Calu3 (cell line): ENCODE results near the gene DHX16. TPM values are rescaled to one million over a fixed set of nuclear protein-coding genes. Genes with fewer than 3 reads are reported as not detected.

ENCODE experiments used
- BruUV-seq: library from RNA; stranded (reverse); fragments of 400-500 nt; replicated peaks from 2 replicates; lab custom pipeline; 2021; lab: Mats Ljungman, UMichigan
- CTCF ChIA-PET: fragments of 300-600 bp; sonication (Branson Sonifier 250); formaldehyde crosslinking; loops from one replicate; lab custom pipeline; 2022; ENCODE audit warnings: antibody characterized with exemption; lab: Charles Lee
- DNase-seq: peaks from one replicate; pipeline ENCODE4 v3.0.0; 2022
- H3K27ac Mint-ChIP-seq: one replicate; pipeline ENCODE4 v1.8.0; 2022; ENCODE audit warnings: mixed read lengths; ENCODE audit not compliant: unreplicated experiment
- H3K27me3 Mint-ChIP-seq: one replicate; pipeline ENCODE4 v1.8.0; 2022; ENCODE audit warnings: mixed read lengths; ENCODE audit not compliant: unreplicated experiment
- H3K36me3 Mint-ChIP-seq: one replicate; pipeline ENCODE4 v1.8.0; 2022; ENCODE audit warnings: mild to moderate bottlenecking, moderate library complexity, mixed read lengths; ENCODE audit not compliant: insufficient read depth, unreplicated experiment
- H3K4me1 Mint-ChIP-seq: one replicate; pipeline ENCODE4 v1.8.0; 2022; ENCODE audit warnings: mild to moderate bottlenecking, low read depth, mixed read lengths; ENCODE audit not compliant: unreplicated experiment
- H3K4me3 Mint-ChIP-seq: one replicate; pipeline ENCODE4 v1.8.0; 2022; ENCODE audit warnings: mild to moderate bottlenecking, low read depth, moderate library complexity, mixed read lengths; ENCODE audit not compliant: unreplicated experiment
- H3K9me3 Mint-ChIP-seq: one replicate; pipeline ENCODE4 v1.8.0; 2022; ENCODE audit warnings: low read depth, mixed read lengths; ENCODE audit not compliant: unreplicated experiment
- CTCF ChIP-seq: fragments of 200-600 bp; IDR thresholded peaks from one replicate; pipeline ENCODE4 v1.8.0; 2022; ENCODE audit warnings: antibody characterized with exemption; ENCODE audit not compliant: unreplicated experiment
- intact Hi-C: fragments of 100-400 bp; cut with micrococcal nuclease; formaldehyde crosslinking; loops from one replicate; pipeline ENCODE4 v1.10.0; 2022; ENCODE audit not compliant: unreplicated experiment
- total RNA-seq: library from RNA; stranded (reverse); gene quantifications from 2 replicates; pipeline ENCODE4 v1.2.3, GENCODE V29; 2022

Gene DHX16
- total RNA-seq, 1 experiment from 2014 or later, result 55.6 TPM

GRCh38 chr6:30654798-30655742 is 17.7 kb downstream of the DHX16 start:
- intact Hi-C loops, result no loop called here
- CTCF ChIA-PET, result no interaction called here
- Mint-ChIP-seq H3K4me1 (no peaks in the 10 kb centered on the region), H3K27me3 (no peaks in the 10 kb centered on the region), H3K27ac (no peak overlapping the region), H3K9me3 (no peaks in the 10 kb centered on the region), H3K36me3 (peaks cover 91% of the 10 kb centered on the region), H3K4me3 (no peak overlapping the region)
- DNase-seq, result no peak
- BruUV-seq, result no TSS peak
- no peak for TF ChIP-seq CTCF

- no peaks in the 10 kb centered on the region for H3K9me3 Mint-ChIP-seq
- intact Hi-C loops, result no loop called here
- H3K4me3 Mint-ChIP-seq, result no peak overlapping the region
- peaks cover 6% of the 10 kb centered on the region for H3K4me1 Mint-ChIP-seq
- no peak for DNase-seq
- no TSS peak for BruUV-seq
- H3K36me3 Mint-ChIP-seq, result peaks cover 89% of the 10 kb centered on the region
- CTCF ChIA-PET, result interaction anchor here (1.3 kb wide), 1 partner anchor 80 kb away, joined by 4 read pairs; no protein-coding TSS in a partner anchor
- H3K27ac Mint-ChIP-seq, result no peak overlapping the region
- no peak for TF ChIP-seq CTCF
- no peaks in the 10 kb centered on the region for H3K27me3 Mint-ChIP-seq
Observed at GRCh38 chr6:30651143-30651542, 21.7 kb downstream of the DHX16 start.

GRCh38 chr6:30647242-30648116 is 25.3 kb downstream of the DHX16 start:
- H3K9me3 Mint-ChIP-seq, result no peaks in the 10 kb centered on the region
- peak overlapping the region; percentile 78 for H3K4me3 Mint-ChIP-seq
- CTCF ChIA-PET, result interaction anchor here (0.7 to 1.0 kb wide), 4 partner anchors 10 to 103 kb away, joined by 3 to 6 read pairs (median 4); no protein-coding TSS in a partner anchor
- peak; percentile 88 for DNase-seq
- intact Hi-C loops, result no loop called here
- H3K27me3 Mint-ChIP-seq, result no peaks in the 10 kb centered on the region
- peaks cover 13% of the 10 kb centered on the region for H3K4me1 Mint-ChIP-seq
- BruUV-seq, result TSS peak; percentile 36
- TF ChIP-seq CTCF, result no peak
- peak overlapping the region; percentile 69 for H3K27ac Mint-ChIP-seq
- H3K36me3 Mint-ChIP-seq, result peaks cover 80% of the 10 kb centered on the region
